Measurements from ENCODE around the gene CLDN4.

GRCh38 chr7:73823873-73824592 lies 6.8 kb upstream of the CLDN4 start:
- TF ChIP-seq CTCF (IDR thresholded peaks at IDR 0.05) (no peak), POLR2AphosphoS5 (IDR thresholded peaks at IDR 0.05) (no peak)
